GM23248 (cell line): Measurements from ENCODE around the gene FARS2. TPM values are rescaled to one million over a fixed set of nuclear protein-coding genes. Genes with fewer than 3 reads are reported as not detected.
A peak's percentile ranks its signal among the peaks of the same experiment; 100 is the strongest.

ENCODE experiments used
- DNase-seq: peaks from one replicate; pipeline ENCODE4 v3.0.0-alpha.2; 2015
- H2AFZ ChIP-seq: fragments of 200-600 bp; sonication (generic); 2 replicates; pipeline ENCODE4 v1.6.1; 2016; ENCODE audit warnings: antibody characterized with exemption
- H3F3A ChIP-seq: fragments of 200-600 bp; sonication (generic); 2 replicates; pipeline ENCODE4 v1.6.1; 2016; ENCODE audit warnings: mild to moderate bottlenecking, antibody characterized with exemption, mixed run types; ENCODE audit not compliant: insufficient read depth
- H3K27ac ChIP-seq: fragments of 200-600 bp; sonication (generic); 2 replicates; pipeline ENCODE4 v1.5.1; 2016; ENCODE audit warnings: mild to moderate bottlenecking
- H3K27me3 ChIP-seq: fragments of 200-600 bp; sonication (generic); replicated peaks from 2 replicates; pipeline ENCODE4 v1.6.1; 2016; ENCODE audit warnings: mild to moderate bottlenecking; ENCODE audit not compliant: insufficient read depth
- H3K36me3 ChIP-seq: fragments of 200-600 bp; sonication (generic); 2 replicates; pipeline ENCODE4 v1.6.1; 2016; ENCODE audit warnings: low read depth, mild to moderate bottlenecking
- H3K4me1 ChIP-seq: fragments of 200-600 bp; sonication (generic); 2 replicates; pipeline ENCODE4 v1.6.1; 2016; ENCODE audit warnings: mild to moderate bottlenecking; ENCODE audit not compliant: insufficient read depth
- H3K4me2 ChIP-seq: fragments of 200-600 bp; sonication (generic); one replicate; pipeline ENCODE4 v1.6.1; 2016; ENCODE audit warnings: mild to moderate bottlenecking; ENCODE audit not compliant: unreplicated experiment
- H3K4me3 ChIP-seq: fragments of 200-600 bp; sonication (generic); 2 replicates; pipeline ENCODE4 v1.5.1; 2016; ENCODE audit warnings: mild to moderate bottlenecking
- H3K79me2 ChIP-seq: fragments of 200-600 bp; sonication (generic); 2 replicates; pipeline ENCODE4 v1.6.1; 2016; ENCODE audit warnings: mild to moderate bottlenecking; ENCODE audit not compliant: insufficient read depth
- H3K9ac ChIP-seq: fragments of 200-600 bp; sonication (generic); 2 replicates; pipeline ENCODE4 v1.6.1; 2016; ENCODE audit warnings: mild to moderate bottlenecking
- H3K9me2 ChIP-seq: fragments of 200-600 bp; sonication (generic); 2 replicates; pipeline ENCODE4 v1.6.1; 2016; ENCODE audit warnings: mixed run types, mild to moderate bottlenecking, moderate library complexity; ENCODE audit not compliant: insufficient read depth
- H3K9me3 ChIP-seq: fragments of 200-600 bp; sonication (generic); one replicate; pipeline ENCODE4 v1.6.1; 2017; ENCODE audit warnings: low read depth
- H4K20me1 ChIP-seq: fragments of 200-600 bp; sonication (generic); 2 replicates; pipeline ENCODE4 v1.6.0; 2016; ENCODE audit not compliant: insufficient read depth
- EZH2 ChIP-seq: fragments of 200-600 bp; sonication (generic); IDR thresholded peaks from 2 replicates; pipeline ENCODE4 v1.6.1; 2018; ENCODE audit warnings: antibody characterized with exemption, mild to moderate bottlenecking; ENCODE audit not compliant: insufficient read depth, poor library complexity, severe bottlenecking
- EZH2phosphoT487 ChIP-seq: fragments of 200-600 bp; sonication (generic); IDR thresholded peaks from 2 replicates; pipeline ENCODE4 v1.6.1; 2018; ENCODE audit warnings: antibody characterized with exemption, moderate library complexity, mild to moderate bottlenecking, low read depth; ENCODE audit not compliant: insufficient read depth
- WGBS, 2 experiments: methylation state at CpG; one replicate each; pipeline ENCODE4 v1.1.6; 2015 to 2017; ENCODE audit warnings: low lambda C conversion rate in 2 of 2, low coverage in 1 of 2; ENCODE audit errors: missing lambda C conversion rate in 2 of 2; 5-methylcytosine and 5-hydroxymethylcytosine counted together
- in situ Hi-C: fragments of 300-500 bp; cut with MboI; formaldehyde crosslinking; loops from 2 replicates; pipeline ENCODE4 v1.15.0; 2020
- polyA plus RNA-seq: library from polyadenylated mRNA; unstranded; fragments of >200 nt; fragmentation: Nextera tagmentation; extraction: Ambion mirVana; gene quantifications from 2 replicates; pipeline ENCODE4 v1.2.1, GENCODE V29; 2016
- total RNA-seq: library from RNA; depleted of rRNA; stranded (reverse); fragments of >200 nt; shearing (Covaris generic); gene quantifications from 2 replicates; pipeline ENCODE4 v1.2.3, GENCODE V29; 2014

The FARS2 gene
- total and polyA plus RNA-seq, 2 experiments from 2014 or later: 15.1 to 16.5 TPM

- Histone ChIP-seq H3K4me3 (no peak overlapping the region), H3K36me3 (no peaks in the 10 kb centered on the region), H3K9ac (no peak overlapping the region), H3K9me2 (no peaks in the 10 kb centered on the region), H3K9me3 (no peaks in the 10 kb centered on the region), H3K27me3 (no peaks in the 10 kb centered on the region), H3K79me2 (peaks cover 45% of the 10 kb centered on the region), H2AFZ (no peak overlapping the region), H3K4me2 (no peak overlapping the region), H4K20me1 (no peaks in the 10 kb centered on the region; the same call in 1 of the 2 replicates), H3K27ac (no peak overlapping the region), H3K4me1 (no peaks in the 10 kb centered on the region; the same call in 1 of the 2 replicates), H3F3A (no peaks in the 10 kb centered on the region)
- WGBS, 2 experiments: 50 to 51% methylated on average over 4 of the region's 4 CpGs
- TF ChIP-seq EZH2phosphoT487 (no peak), EZH2 (no peak)
- DNase-seq: peak; percentile 51
- in situ Hi-C loops: no loop called here
These were observed 46.8 kb downstream of the FARS2 start for GRCh38 chr6:5308066-5308465.

DNA sequence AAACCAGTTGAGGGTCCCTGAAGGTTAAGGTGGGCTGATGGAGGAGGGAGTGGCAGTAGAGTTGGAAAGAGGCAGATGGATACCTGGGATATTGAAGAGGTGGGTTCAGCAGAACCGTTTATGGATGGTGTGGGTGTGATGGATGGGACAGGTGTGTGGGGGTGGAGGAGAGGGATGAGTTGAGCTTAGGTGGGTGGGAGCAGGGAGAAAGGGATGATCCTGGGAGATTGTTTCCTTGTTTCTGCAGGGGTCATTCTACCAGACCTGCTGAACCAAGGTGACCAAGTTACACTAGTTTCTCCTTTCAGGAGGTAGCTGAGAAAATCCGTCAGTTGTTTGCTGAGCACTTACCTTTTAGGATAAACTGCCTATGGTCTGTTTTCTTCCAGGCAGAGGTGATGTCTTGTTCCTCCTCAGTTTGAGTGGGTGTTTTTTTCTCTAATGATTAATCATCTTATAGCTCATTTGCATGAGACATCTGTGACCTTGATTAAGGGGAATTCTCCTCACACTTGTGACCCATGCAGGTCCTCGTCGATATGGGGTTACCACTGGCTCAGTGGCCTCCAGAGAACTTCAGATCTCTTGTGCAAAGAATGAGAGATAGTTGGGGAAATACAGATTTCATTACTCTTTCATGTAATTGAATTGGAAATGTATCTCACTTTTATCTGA, 53.0 kb downstream of the FARS2 start:
- Histone ChIP-seq H3K9me2 (no peaks in the 10 kb centered on the region), H2AFZ (no peak overlapping the region), H3K27ac (no peak overlapping the region), H3K9me3 (no peaks in the 10 kb centered on the region), H3K79me2 (peaks cover 7% of the 10 kb centered on the region; the same call in 1 of the 2 replicates), H4K20me1 (no peaks in the 10 kb centered on the region), H3K4me1 (peaks cover 6% of the 10 kb centered on the region; the same call in 1 of the 2 replicates), H3K36me3 (no peaks in the 10 kb centered on the region), H3K4me2 (no peak overlapping the region), H3F3A (no peaks in the 10 kb centered on the region), H3K27me3 (no peaks in the 10 kb centered on the region), H3K9ac (no peak overlapping the region), H3K4me3 (no peak overlapping the region)
- no peak for TF ChIP-seq EZH2
- no peak for TF ChIP-seq EZH2phosphoT487
- in situ Hi-C loops: no loop called here
- 85 to 89% methylated on average over 4 of the region's 4 CpGs for WGBS, 2 experiments
- DNase-seq: no peak

GRCh38 chr6:5315881-5316280, 54.6 kb downstream of the FARS2 start:
- Histone ChIP-seq H3K4me3 (no peak overlapping the region), H3K27ac (no peak overlapping the region), H3K36me3 (no peaks in the 10 kb centered on the region), H3K9me3 (no peaks in the 10 kb centered on the region), H2AFZ (0 out of 2 replicates have a peak overlapping the region, but pooled peaks have one; percentile 35), H3K9ac (no peak overlapping the region), H4K20me1 (no peaks in the 10 kb centered on the region), H3K79me2 (peaks cover 7% of the 10 kb centered on the region; the same call in 1 of the 2 replicates), H3K27me3 (no peaks in the 10 kb centered on the region), H3K4me2 (peak overlapping the region; percentile 28), H3K4me1 (peaks cover 6% of the 10 kb centered on the region; the same call in 1 of the 2 replicates), H3K9me2 (no peaks in the 10 kb centered on the region), H3F3A (no peaks in the 10 kb centered on the region)
- WGBS, 2 experiments: 13 to 19% methylated on average over 5 of the region's 5 CpGs
- TF ChIP-seq EZH2: no peak
- no peak for TF ChIP-seq EZH2phosphoT487
- peak; percentile 61 for DNase-seq
- in situ Hi-C loops: no loop called here

GRCh38 chr6:5316951-5317350, 55.6 kb downstream of the FARS2 start:
- no peaks in the 10 kb centered on the region for H3K36me3 ChIP-seq
- peaks cover 7% of the 10 kb centered on the region; the same call in 1 of the 2 replicates for H3K79me2 ChIP-seq
- H3K4me1 ChIP-seq: peaks cover 6% of the 10 kb centered on the region; the same call in 1 of the 2 replicates
- H3K27ac ChIP-seq: no peak overlapping the region
- no peaks in the 10 kb centered on the region for H3K27me3 ChIP-seq
- TF ChIP-seq EZH2: no peak
- no peak for TF ChIP-seq EZH2phosphoT487
- H4K20me1 ChIP-seq: no peaks in the 10 kb centered on the region
- H3F3A ChIP-seq: no peaks in the 10 kb centered on the region
- no peaks in the 10 kb centered on the region for H3K9me3 ChIP-seq
- in situ Hi-C loops: no loop called here
- H3K9ac ChIP-seq: no peak overlapping the region
- H3K4me3 ChIP-seq: no peak overlapping the region
- no peak overlapping the region for H3K4me2 ChIP-seq
- H2AFZ ChIP-seq: no peak overlapping the region
- WGBS, 2 experiments: 96 to 97% methylated on average over 4 of the region's 4 CpGs
- no peak for DNase-seq
- no peaks in the 10 kb centered on the region for H3K9me2 ChIP-seq
